ENCODE measurements around the gene PRSS33.

PRSS33 gene

DNA sequence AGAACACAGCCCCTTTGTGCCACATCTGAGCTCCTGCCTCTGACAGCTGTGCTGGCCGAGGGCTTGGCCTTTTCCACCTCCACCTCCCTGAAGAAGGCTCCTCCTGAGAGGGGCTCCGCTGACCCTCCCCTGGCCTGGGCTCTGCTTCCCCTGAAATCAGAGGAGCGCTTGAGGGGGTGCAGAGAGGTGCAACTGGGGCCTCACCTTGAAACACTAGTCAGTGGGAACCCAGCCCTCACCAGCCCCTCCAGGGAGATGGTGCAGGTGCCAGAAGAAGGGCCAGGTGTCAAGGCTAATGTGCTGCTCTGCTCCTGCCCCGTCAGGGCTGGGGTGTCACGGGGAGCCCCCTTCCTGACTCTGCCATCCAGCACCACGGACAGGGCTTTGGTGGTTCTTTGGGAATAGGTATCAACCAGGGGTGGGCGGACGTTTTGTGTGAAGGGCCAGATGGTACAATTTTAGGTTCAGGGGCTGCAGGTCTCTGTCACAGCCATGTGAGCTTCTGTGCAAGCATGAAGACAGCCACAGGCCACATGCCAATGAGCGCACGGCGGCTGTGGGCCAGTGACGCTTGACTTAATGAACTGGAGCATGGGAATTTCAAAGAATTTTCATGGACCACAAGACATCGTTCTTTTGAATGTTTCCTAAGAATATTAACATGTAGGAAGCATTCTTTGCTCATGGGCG lies 40.6 kb upstream of the PRSS33 start:
- DNase-seq (ENCODE audit: low read depth): no peak
- TF ChIP-seq, protein P1, sequence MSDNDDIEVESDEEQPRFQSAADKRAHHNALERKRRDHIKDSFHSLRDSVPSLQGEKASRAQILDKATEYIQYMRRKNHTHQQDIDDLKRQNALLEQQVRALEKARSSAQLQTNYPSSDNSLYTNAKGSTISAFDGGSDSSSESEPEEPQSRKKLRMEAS (IDR thresholded peaks at IDR 0.05; ENCODE audit: low read depth, low read length): no peak
- no peak for TF ChIP-seq MYC (IDR thresholded peaks at IDR 0.05; ENCODE audit: low read depth, low read length)
- H3K4me3 ChIP-seq (ENCODE audit: low read depth, low read length): no peak overlapping the region

GRCh38 chr16:2827374-2827791 lies 40.0 kb upstream of the PRSS33 start:
- H3K4me3 ChIP-seq (ENCODE audit: low read depth, low read length): no peak overlapping the region
- no peak for DNase-seq (ENCODE audit: low read depth)
- TF ChIP-seq POLR2A (IDR thresholded peaks at IDR 0.05; ENCODE audit: extremely low read depth, insufficient read length) (no peak), MYC (IDR thresholded peaks at IDR 0.05; ENCODE audit: low read depth, low read length) (no peak)
- TF ChIP-seq, protein P1 (IDR thresholded peaks at IDR 0.05; ENCODE audit: low read depth, low read length): no peak
- TF ChIP-seq, protein P2, sequence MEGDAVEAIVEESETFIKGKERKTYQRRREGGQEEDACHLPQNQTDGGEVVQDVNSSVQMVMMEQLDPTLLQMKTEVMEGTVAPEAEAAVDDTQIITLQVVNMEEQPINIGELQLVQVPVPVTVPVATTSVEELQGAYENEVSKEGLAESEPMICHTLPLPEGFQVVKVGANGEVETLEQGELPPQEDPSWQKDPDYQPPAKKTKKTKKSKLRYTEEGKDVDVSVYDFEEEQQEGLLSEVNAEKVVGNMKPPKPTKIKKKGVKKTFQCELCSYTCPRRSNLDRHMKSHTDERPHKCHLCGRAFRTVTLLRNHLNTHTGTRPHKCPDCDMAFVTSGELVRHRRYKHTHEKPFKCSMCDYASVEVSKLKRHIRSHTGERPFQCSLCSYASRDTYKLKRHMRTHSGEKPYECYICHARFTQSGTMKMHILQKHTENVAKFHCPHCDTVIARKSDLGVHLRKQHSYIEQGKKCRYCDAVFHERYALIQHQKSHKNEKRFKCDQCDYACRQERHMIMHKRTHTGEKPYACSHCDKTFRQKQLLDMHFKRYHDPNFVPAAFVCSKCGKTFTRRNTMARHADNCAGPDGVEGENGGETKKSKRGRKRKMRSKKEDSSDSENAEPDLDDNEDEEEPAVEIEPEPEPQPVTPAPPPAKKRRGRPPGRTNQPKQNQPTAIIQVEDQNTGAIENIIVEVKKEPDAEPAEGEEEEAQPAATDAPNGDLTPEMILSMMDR (IDR thresholded peaks at IDR 0.05; ENCODE audit: low read depth, low read length): no peak

GRCh38 chr16:2826591-2827373 lies 39.4 kb upstream of the PRSS33 start:
- DNase-seq (ENCODE audit: low read depth): no peak
- no peak overlapping the region for H3K4me3 ChIP-seq (ENCODE audit: low read depth, low read length)
- TF ChIP-seq POLR2A (IDR thresholded peaks at IDR 0.05; ENCODE audit: extremely low read depth, insufficient read length) (no peak), MYC (IDR thresholded peaks at IDR 0.05; ENCODE audit: low read depth, low read length) (no peak)
- TF ChIP-seq, protein P2 (IDR thresholded peaks at IDR 0.05; ENCODE audit: low read depth, low read length): no peak
- TF ChIP-seq, protein P1 (IDR thresholded peaks at IDR 0.05; ENCODE audit: low read depth, low read length): no peak

GRCh38 chr16:2825906-2826305 lies 38.5 kb upstream of the PRSS33 start:
- H3K4me3 ChIP-seq (ENCODE audit: low read depth, low read length): no peak overlapping the region
- no peak for TF ChIP-seq POLR2A (IDR thresholded peaks at IDR 0.05; ENCODE audit: extremely low read depth, insufficient read length)
- TF ChIP-seq MYC (IDR thresholded peaks at IDR 0.05; ENCODE audit: low read depth, low read length): no peak
- TF ChIP-seq, protein P2 (IDR thresholded peaks at IDR 0.05; ENCODE audit: low read depth, low read length): no peak
- TF ChIP-seq, protein P1 (IDR thresholded peaks at IDR 0.05; ENCODE audit: low read depth, low read length): no peak
- DNase-seq (ENCODE audit: low read depth): no peak

- TF ChIP-seq MYC (IDR thresholded peaks at IDR 0.05; ENCODE audit: low read depth, low read length): no peak
- TF ChIP-seq, protein P2 (IDR thresholded peaks at IDR 0.05; ENCODE audit: low read depth, low read length): no peak
- no peak for TF ChIP-seq POLR2A (IDR thresholded peaks at IDR 0.05; ENCODE audit: extremely low read depth, insufficient read length)
- TF ChIP-seq, protein P1 (IDR thresholded peaks at IDR 0.05; ENCODE audit: low read depth, low read length): no peak
- no peak for DNase-seq (ENCODE audit: low read depth)
- no peak overlapping the region for H3K4me3 ChIP-seq (ENCODE audit: low read depth, low read length)
Measured at GRCh38 chr16:2825049-2825742, 37.8 kb upstream of the PRSS33 start.

All from NB4 (cell line).